Activated CD8-positive, alpha-beta memory T cell treated with anti-CD3 and anti-CD28 coated beads for 36 hours (primary cell): Measurements from ENCODE around the gene MYPOP. TPM values are rescaled to one million over a fixed set of nuclear protein-coding genes. Genes with fewer than 3 reads are reported as not detected.

Experiments
- CTCF ChIA-PET: fragments of 350-600 bp; sonication (Branson Sonifier 250); formaldehyde crosslinking; loops from one replicate; lab custom pipeline; 2021; ENCODE audit warnings: antibody characterized with exemption; lab: Charles Lee
- POLR2A ChIA-PET: fragments of 350-600 bp; sonication (Branson Sonifier 250); formaldehyde crosslinking; loops from one replicate; lab custom pipeline; 2021; ENCODE audit warnings: antibody characterized with exemption; lab: Charles Lee
- total RNA-seq, 2 experiments: library from RNA; stranded (reverse); gene quantifications; one replicate each; pipeline ENCODE4 v1.2.3, GENCODE V29; 2021

The MYPOP gene
- total RNA-seq, 2 experiments from 2014 or later, result 5.9 to 6.0 TPM

GRCh38 chr19:45887200-45887710 is 15.2 kb downstream of the MYPOP start:
- POLR2A ChIA-PET, result interaction anchor here (2.2 kb wide), 1 partner anchor 15 kb away, joined by 19 read pairs; the partner anchor contains the start of gene MYPOP
- CTCF ChIA-PET, result interaction anchor here (0.9 kb wide), 1 partner anchor 20 kb away, joined by 3 read pairs; no protein-coding TSS in a partner anchor

GRCh38 chr19:45886427-45887199 is 15.8 kb downstream of the MYPOP start:
- ChIA-PET CTCF (interaction anchor here (0.6 to 2.4 kb wide), 6 partner anchors 14 to 245 kb away, joined by 3 to 27 read pairs (median 4); partner anchors contain the start of genes FOXA3 and SYMPK), POLR2A (interaction anchor here (0.5 to 2.4 kb wide), 5 partner anchors 10 to 194 kb away, joined by 4 to 19 read pairs (median 6); partner anchors contain the start of genes DMPK, FOXA3, MYPOP and QPCTL)

- ChIA-PET CTCF (interaction anchor here (0.6 to 2.4 kb wide), 9 partner anchors 9 to 245 kb away, joined by 3 to 27 read pairs (median 4); partner anchors contain the start of genes FOXA3, MYPOP and SYMPK), POLR2A (interaction anchor here (0.5 to 2.4 kb wide), 5 partner anchors 9 to 194 kb away, joined by 4 to 19 read pairs (median 6); partner anchors contain the start of genes DMPK, FOXA3, MYPOP and QPCTL)
Observed at GRCh38 chr19:45885556-45886426, 16.6 kb downstream of the MYPOP start, which contains the start of gene IRF2BP1. Gene IRF2BP1, minus strand, starts transcription at chr19:45886141. Its CDS starts 367 bp downstream, at chr19:45885774.

- CTCF ChIA-PET, result interaction anchor here (0.5 to 2.4 kb wide), 8 partner anchors 8 to 209 kb away, joined by 3 to 27 read pairs (median 4); partner anchors contain the start of genes FOXA3, MYPOP and SYMPK
- POLR2A ChIA-PET, result interaction anchor here (2.2 to 2.4 kb wide), 2 partner anchors 18 to 21 kb away, joined by 19 read pairs; partner anchors contain the start of genes FOXA3, MYPOP and SYMPK
Observed at GRCh38 chr19:45884682-45885555, 17.5 kb downstream of the MYPOP start.

- CTCF ChIA-PET, result interaction anchor here (0.6 to 5.2 kb wide), 12 partner anchors 11 to 208 kb away, joined by 3 to 65 read pairs (median 4); partner anchors contain the start of genes FOXA3 and SYMPK
- POLR2A ChIA-PET, result no interaction called here
Observed at GRCh38 chr19:45883881-45884681, 18.3 kb downstream of the MYPOP start.

GRCh38 chr19:45883586-45883880 is 18.9 kb downstream of the MYPOP start:
- CTCF ChIA-PET, result interaction anchor here (0.6 to 5.2 kb wide), 11 partner anchors 11 to 184 kb away, joined by 3 to 65 read pairs (median 4); partner anchors contain the start of genes FOXA3 and SYMPK
- POLR2A ChIA-PET, result no interaction called here

GRCh38 chr19:45882652-45883585 is 19.5 kb downstream of the MYPOP start:
- POLR2A ChIA-PET, result interaction anchor here (0.6 to 0.9 kb wide), 2 partner anchors 18 to 114 kb away, joined by 3 to 17 read pairs; partner anchors contain the start of gene SIX5
- CTCF ChIA-PET, result interaction anchor here (0.5 to 5.2 kb wide), 13 partner anchors 10 to 512 kb away, joined by 3 to 65 read pairs (median 3); partner anchors contain the start of genes FOXA3, QPCTL and SYMPK

- ChIA-PET CTCF (interaction anchor here (0.6 to 5.2 kb wide), 6 partner anchors 17 to 192 kb away, joined by 3 to 65 read pairs (median 4); partner anchors contain the start of genes FOXA3, QPCTL and SYMPK), POLR2A (interaction anchor here (0.6 to 0.9 kb wide), 2 partner anchors 17 to 113 kb away, joined by 3 to 17 read pairs; partner anchors contain the start of gene SIX5)
Observed at GRCh38 chr19:45881909-45882528, 20.4 kb downstream of the MYPOP start.

GRCh38 chr19:45881082-45881908 is 21.1 kb downstream of the MYPOP start:
- CTCF ChIA-PET, result interaction anchor here (0.6 to 5.2 kb wide), 4 partner anchors 16 to 191 kb away, joined by 3 to 65 read pairs (median 12); partner anchors contain the start of genes FOXA3 and SYMPK
- POLR2A ChIA-PET, result interaction anchor here (0.7 kb wide), 1 partner anchor 44 kb away, joined by 11 read pairs; no protein-coding TSS in a partner anchor

GRCh38 chr19:45879971-45880370 is 22.4 kb downstream of the MYPOP start:
- ChIA-PET CTCF (interaction anchor here (0.6 to 5.2 kb wide), 3 partner anchors 12 to 446 kb away, joined by 4 to 65 read pairs (median 4); partner anchors contain the start of genes FOXA3 and SYMPK), POLR2A (no interaction called here)

GRCh38 chr19:45879055-45879454 is 23.4 kb downstream of the MYPOP start:
- ChIA-PET CTCF (interaction anchor here (5.2 kb wide), 1 partner anchor 14 kb away, joined by 65 read pairs; the partner anchor contains the start of genes FOXA3 and SYMPK), POLR2A (no interaction called here)

GRCh38 chr19:45878043-45878794 is 24.2 kb downstream of the MYPOP start:
- ChIA-PET CTCF (no interaction called here), POLR2A (no interaction called here)
